K562 (cell line): ENCODE results near the gene REEP3.

Source experiments
- CTCF ChIP-seq, 3 experiments: IDR thresholded peaks in 2 of 3; conservative IDR thresholded peaks in 1 of 3; 2 replicates each; pipeline ENCODE4 v1.5.1; 2011 to 2012; ENCODE audit warnings: low read length in 3 of 3, mild to moderate bottlenecking in 3 of 3, control low read depth in 2 of 3, improper control_type of control experiment in 1 of 3, inconsistent platforms in 1 of 3, low read depth in 1 of 3, mixed read lengths in 1 of 3, moderate library complexity in 1 of 3; ENCODE audit not compliant: insufficient read depth in 2 of 3
- ELF1 ChIP-seq: fragments of 200-800 bp; sonication (Bioruptor generic); IDR thresholded peaks from 2 replicates; pipeline ENCODE4 v1.6.1; 2016; ENCODE audit warnings: missing genetic modification characterization, missing compliant biosample characterization
- GATA2 ChIP-seq: sonication (generic); formaldehyde crosslinking; IDR thresholded peaks from 2 replicates; pipeline ENCODE4 v1.4.0; 2020; ENCODE audit warnings: mild to moderate bottlenecking, missing genetic modification reagents
- HMGN3 ChIP-seq: IDR thresholded peaks from 2 replicates; pipeline ENCODE4 v1.6.1; 2011; ENCODE audit warnings: borderline replicate concordance, low read depth, mild to moderate bottlenecking, mixed read lengths, low read length; ENCODE audit not compliant: insufficient read length; ENCODE audit errors: extremely low read depth
- ZNF384 ChIP-seq: IDR thresholded peaks from 2 replicates; pipeline ENCODE4 v1.6.1; 2012; ENCODE audit warnings: low read depth, low read length, improper control_type of control experiment

GRCh38 chr10:63536698-63537097 lies 15.5 kb downstream of the REEP3 start:
- TF ChIP-seq GATA2 (no peak), HMGN3 (no peak), CTCF (IDR thresholded peaks at IDR 0.05 in 2 of 3, conservative IDR thresholded peaks at IDR 0.05 in 1 of 3; ENCODE audit: insufficient read depth in 2 of 3, low read depth in 1 of 3, low read length in 3 of 3) (no peak), ELF1 (tag) (no peak), ZNF384 (no peak)
